ENCODE measurements around the gene CCDC77.

DNA sequence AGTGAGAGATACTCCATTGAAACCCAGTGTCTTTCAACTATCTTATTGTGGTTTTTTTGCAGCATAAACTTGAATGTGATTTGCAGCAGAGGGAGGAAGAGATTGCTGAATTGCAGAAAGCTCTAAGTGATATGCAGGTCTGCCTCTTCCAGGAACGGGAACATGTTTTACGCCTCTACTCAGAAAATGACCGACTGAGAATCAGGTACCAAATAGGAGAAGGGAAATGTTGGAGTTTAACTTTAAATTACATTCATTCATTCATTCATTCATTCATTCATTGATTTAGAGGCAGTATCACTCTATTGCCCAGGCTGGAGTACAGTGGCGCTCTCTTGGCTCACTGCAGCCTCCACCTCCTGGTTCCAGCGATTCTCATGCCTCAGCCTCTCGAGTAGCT, 17.0 kb downstream of the CCDC77 start:
- no peak for TF ChIP-seq EZH2phosphoT487 (IDR thresholded peaks at IDR 0.05; ENCODE audit: low read depth)
- no peak for TF ChIP-seq CTCF (IDR thresholded peaks at IDR 0.05; ENCODE audit: low read depth, low read length)

Data from OCI-LY3 (cell line).